Smooth muscle cell of bladder (primary cell): ENCODE results near the gene RAB3IL1. TPM values are rescaled to one million over a fixed set of nuclear protein-coding genes. Genes with fewer than 3 reads are reported as not detected.

Experiments
- total RNA-seq: library from RNA; depleted of rRNA; stranded (reverse); fragments of >200 nt; gene quantifications from 2 replicates; pipeline ENCODE4 v1.2.3, GENCODE V29; 2014

RAB3IL1 gene, protein sequence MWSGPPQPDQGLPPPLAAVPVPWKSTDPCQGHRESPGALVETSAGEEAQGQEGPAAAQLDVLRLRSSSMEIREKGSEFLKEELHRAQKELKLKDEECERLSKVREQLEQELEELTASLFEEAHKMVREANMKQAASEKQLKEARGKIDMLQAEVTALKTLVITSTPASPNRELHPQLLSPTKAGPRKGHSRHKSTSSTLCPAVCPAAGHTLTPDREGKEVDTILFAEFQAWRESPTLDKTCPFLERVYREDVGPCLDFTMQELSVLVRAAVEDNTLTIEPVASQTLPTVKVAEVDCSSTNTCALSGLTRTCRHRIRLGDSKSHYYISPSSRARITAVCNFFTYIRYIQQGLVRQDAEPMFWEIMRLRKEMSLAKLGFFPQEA
- total RNA-seq, result 4.3 and 5.9 TPM in 2 replicates

DNA sequence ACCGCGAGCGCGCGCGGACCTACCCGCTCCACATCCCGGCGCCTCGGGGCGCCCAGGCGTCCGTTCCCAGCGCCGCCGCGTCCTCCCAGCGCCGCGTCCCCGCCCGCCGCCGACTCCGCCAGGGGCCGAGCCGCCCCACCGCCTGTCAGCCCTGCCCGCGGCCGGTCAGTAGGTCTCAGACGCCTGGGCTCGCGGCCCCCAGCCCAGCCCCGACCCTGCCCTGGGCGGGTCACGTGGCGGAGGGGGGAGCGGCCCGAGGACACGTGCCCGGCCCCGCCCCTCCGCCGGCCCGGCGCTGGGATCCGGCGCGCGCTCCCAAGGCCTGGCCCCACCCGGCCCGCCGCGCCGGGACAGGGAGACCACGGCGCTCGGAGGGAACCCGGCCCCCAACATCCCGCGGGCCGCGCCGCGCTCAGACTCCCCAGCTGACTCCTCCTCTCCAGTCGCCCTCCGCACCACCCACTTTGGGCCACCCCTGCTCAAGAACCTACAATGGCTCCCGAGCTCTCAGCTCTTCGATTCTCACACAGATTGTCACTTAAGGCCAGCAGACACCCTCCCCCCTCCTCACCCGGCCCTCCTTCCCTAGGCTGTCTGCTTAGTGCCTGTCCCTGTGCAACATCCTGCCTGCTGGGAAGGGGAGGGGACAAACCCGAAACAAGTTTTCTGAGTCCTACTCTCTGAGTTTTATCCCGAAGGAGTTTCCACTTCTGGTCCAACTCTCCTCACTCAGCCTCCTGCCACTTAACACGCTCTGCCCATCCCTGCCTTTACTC is at the start of gene RAB3IL1:
TSS of gene RAB3IL1 (minus strand) at position 233 of the 776 bp plus-strand sequence. CDS start at position 34, 199 bp downstream.

DNA sequence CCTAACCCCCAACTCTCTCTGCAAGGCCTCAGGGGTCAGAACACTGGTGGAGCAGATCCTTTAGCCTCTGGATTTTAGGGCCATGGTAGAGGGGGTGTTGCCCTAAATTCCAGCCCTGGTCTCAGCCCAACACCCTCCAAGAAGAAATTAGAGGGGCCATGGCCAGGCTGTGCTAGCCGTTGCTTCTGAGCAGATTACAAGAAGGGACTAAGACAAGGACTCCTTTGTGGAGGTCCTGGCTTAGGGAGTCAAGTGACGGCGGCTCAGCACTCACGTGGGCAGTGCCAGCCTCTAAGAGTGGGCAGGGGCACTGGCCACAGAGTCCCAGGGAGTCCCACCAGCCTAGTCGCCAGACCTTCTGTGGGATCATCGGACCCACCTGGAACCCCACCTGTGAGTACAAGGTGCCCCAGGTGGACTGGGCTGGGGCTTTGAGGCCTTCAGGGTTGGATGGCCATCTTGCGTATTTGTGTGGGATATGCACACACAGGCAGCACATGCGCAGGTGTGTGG is 32.7 kb upstream of the RAB3IL1 start, which contains the start of gene BEST1:
TSS of gene BEST1 (plus strand) at position 317 of the 513 bp plus-strand sequence. CDS start 1,456 bp downstream, outside the sequence.

DNA sequence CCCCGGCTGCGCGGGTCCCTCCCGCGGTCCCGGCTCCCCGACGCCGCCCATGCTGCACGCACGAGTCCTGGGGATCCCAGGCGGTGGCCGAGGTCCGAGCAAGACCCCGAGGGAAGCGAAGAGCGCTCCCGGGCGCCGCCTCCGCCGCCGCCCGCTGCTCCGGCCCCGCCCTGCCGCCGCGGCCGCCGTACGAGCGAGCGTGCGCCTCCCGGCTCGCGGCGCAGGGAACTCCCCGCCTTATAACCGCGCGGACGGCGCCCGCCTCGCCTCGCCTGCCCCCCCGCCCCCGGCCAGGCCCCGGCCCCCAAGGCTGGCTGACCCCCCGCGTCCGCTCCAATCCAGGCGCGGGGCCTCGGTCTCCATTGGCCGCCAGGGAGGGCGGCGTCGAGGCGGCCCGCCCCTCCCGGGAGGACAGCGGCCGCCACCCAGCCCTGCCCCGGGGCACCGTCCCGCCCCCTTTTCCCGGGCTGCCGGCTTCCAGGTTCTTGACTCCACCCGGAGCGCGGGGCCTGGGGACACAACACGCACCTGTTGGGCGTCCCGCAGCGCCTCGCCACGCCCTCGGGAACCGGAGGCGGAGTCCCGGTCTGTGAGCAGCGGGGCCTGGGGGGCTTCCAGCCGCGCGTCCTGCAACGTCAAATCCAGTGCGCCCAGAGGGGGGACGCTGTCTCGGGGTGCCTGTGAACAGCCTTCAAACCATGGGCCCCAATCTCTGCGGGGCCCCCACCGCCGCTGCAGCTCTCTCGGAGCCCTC is 25.9 kb downstream of the RAB3IL1 start, which contains the start of gene FADS3:
TSS of gene FADS3 (minus strand) at position 215 of the 754 bp plus-strand sequence. CDS start at position 51, 164 bp downstream.

Other genes starting within 250 kb of the RAB3IL1 start
- gene DAGLA, start 237.2 kb downstream of the RAB3IL1 start, total RNA-seq, result 1.3 and 1.8 TPM in 2 replicates
- under 0.01 and 0.65 TPM in 2 replicates for gene MYRF, start 164.9 kb downstream of the RAB3IL1 start, total RNA-seq
- gene TMEM258, start 125.0 kb downstream of the RAB3IL1 start, total RNA-seq, result 174 and 185 TPM in 2 replicates
- gene FEN1, start 124.7 kb downstream of the RAB3IL1 start, total RNA-seq, result 4.4 and 6.0 TPM in 2 replicates
- 154 and 160 TPM in 2 replicates for gene FADS1, start 100.6 kb downstream of the RAB3IL1 start, total RNA-seq
- gene FADS2, start 89.3 kb downstream of the RAB3IL1 start, total RNA-seq, result 319 and 396 TPM in 2 replicates
- gene FADS3, start 26.0 kb downstream of the RAB3IL1 start, total RNA-seq, result 74.4 and 103 TPM in 2 replicates
- 5.5 and 7.3 TPM in 2 replicates for gene BEST1, start 32.8 kb upstream of the RAB3IL1 start, total RNA-seq
- 1,182 and 1,905 TPM in 2 replicates for gene FTH1, start 50.1 kb upstream of the RAB3IL1 start, total RNA-seq
- gene INCENP, start 206.4 kb upstream of the RAB3IL1 start, total RNA-seq, result 5.8 and 7.5 TPM in 2 replicates